Adipocyte (in vitro differentiated cells): ENCODE results near the gene PTH1R.
"Not testable (repeated sequence)": the region's sequence is repeated elsewhere in the genome, so short reads cannot be mapped to it uniquely, and the experiment has no call there.

ENCODE experiments used
- DNase-seq: peaks from one replicate; pipeline ENCODE4 v3.0.0-alpha.2; 2015; ENCODE audit warnings: low read depth
- H3K27me3 ChIP-seq: replicated peaks from 2 replicates; pipeline ENCODE4 v1.7.0; 2013; ENCODE audit warnings: mild to moderate bottlenecking, low read length, moderate library complexity; ENCODE audit not compliant: control insufficient read depth, insufficient read depth
- H3K36me3 ChIP-seq: 2 replicates; pipeline ENCODE4 v1.7.0; 2013; ENCODE audit warnings: low read length, mild to moderate bottlenecking, moderate library complexity; ENCODE audit not compliant: control insufficient read depth, insufficient read depth, severe bottlenecking
- H3K4me1 ChIP-seq: 2 replicates; pipeline ENCODE4 v1.7.0; 2013; ENCODE audit warnings: mild to moderate bottlenecking, low read length, moderate library complexity; ENCODE audit not compliant: control insufficient read depth, insufficient read depth
- H3K4me3 ChIP-seq: 2 replicates; pipeline ENCODE4 v1.7.0; 2013; ENCODE audit warnings: mild to moderate bottlenecking, low read length, moderate library complexity
- H3K9ac ChIP-seq: 2 replicates; pipeline ENCODE4 v1.7.0; 2013; ENCODE audit warnings: mild to moderate bottlenecking, low read length, moderate library complexity
- H3K9me3 ChIP-seq: 2 replicates; pipeline ENCODE4 v1.7.0; 2013; ENCODE audit warnings: mild to moderate bottlenecking, low read length, moderate library complexity; ENCODE audit not compliant: control insufficient read depth

The PTH1R gene

DNA sequence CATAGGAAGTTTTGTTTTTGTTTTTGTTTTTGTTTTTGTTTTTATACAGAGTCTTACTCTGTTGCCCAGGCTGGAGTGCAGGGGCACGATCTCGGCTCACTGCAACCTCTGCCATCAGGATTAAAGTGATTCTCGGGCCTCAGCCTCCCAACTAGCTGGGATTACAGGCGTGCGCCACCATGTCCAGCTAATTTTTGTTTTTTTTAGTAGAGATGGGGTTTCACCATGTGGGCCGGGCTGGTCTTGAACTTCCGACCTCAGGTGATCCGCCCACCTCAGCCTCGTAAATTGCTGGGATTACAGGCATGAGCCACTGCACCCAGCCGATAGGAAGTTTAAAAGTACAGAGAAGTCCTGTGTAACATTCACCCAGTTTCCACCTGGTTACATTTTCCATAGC lies 33.4 kb downstream of the PTH1R start:
- H3K9ac ChIP-seq, H3K36me3 ChIP-seq, H3K4me3 ChIP-seq, DNase-seq, H3K27me3 ChIP-seq, H3K9me3 ChIP-seq: not testable (repeated sequence)
- H3K4me1 ChIP-seq = peaks cover 34% of the 10 kb centered on the region

DNA sequence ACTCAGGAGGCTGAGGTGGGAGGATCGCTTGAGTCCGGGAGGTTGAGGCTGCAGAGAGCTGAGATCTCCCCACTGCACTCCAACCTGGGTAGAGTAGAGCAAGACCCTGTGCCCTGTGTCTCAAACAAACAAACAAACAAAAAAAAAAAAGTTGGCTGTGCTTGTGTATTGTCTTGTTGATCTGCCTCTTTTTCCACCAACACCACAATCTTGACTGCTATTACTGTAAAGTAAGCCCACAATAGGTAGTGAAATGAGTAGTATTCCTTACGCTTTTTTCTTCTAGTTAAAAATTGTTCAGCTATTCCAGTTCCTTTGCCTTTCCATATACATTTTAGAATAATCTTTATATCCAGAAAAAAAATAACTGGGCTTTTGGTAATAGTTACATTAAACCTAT lies 35.5 kb downstream of the PTH1R start:
- Histone ChIP-seq H3K9me3 (peaks cover 5% of the 10 kb centered on the region), H3K4me3 (no peak overlapping the region), H3K9ac (no peak overlapping the region), H3K27me3 (no peaks in the 10 kb centered on the region), H3K4me1 (peaks cover 30% of the 10 kb centered on the region), H3K36me3 (peaks cover 17% of the 10 kb centered on the region)
- DNase-seq = no peak

DNA sequence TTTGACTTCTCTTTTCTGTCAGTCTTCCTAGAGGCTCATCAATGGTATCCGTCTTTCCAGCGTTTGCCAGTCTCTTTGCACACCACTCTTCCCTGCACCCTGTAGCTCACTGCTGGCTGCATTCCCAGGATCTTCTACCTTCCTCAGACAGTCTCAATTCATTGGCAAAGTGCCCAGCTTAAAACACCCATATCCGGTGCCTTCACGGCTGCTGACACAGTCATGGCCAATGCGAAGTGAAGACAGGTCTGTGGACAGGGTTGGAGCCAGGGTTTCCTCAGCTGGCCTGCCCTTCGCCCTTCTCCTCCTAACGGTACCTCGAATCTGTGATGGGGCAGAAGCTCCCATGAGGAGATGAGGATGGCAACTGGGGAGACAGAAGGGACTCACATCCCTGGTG lies 36.1 kb downstream of the PTH1R start:
- peak; percentile 13 for DNase-seq
- Histone ChIP-seq H3K9me3 (peaks cover 5% of the 10 kb centered on the region), H3K4me1 (peaks cover 24% of the 10 kb centered on the region), H3K9ac (no peak overlapping the region), H3K36me3 (peaks cover 23% of the 10 kb centered on the region), H3K27me3 (no peaks in the 10 kb centered on the region), H3K4me3 (no peak overlapping the region)

DNA sequence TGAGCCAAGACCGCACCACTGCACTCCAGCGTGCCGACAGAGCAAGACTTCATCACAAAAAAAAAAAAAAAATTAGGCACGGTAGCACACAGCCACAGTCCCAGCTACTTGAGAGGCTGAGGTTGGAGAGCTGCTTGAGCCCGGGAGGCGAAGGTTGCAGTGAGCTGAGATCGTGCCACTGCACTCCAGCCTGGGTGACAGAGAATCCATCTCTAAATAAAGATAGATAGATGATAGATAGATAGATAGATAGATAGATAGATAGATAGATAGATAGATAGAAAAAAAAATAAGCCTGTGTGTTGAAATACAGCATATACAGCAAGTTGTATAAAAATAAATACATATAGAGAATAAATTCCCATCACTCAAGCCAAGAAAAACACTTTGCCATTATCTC lies 37.3 kb downstream of the PTH1R start:
- Histone ChIP-seq H3K36me3 (peaks cover 35% of the 10 kb centered on the region), H3K9ac (no peak overlapping the region), H3K9me3 (peaks cover 5% of the 10 kb centered on the region), H3K4me3 (no peak overlapping the region), H3K4me1 (peaks cover 12% of the 10 kb centered on the region), H3K27me3 (no peaks in the 10 kb centered on the region)
- no peak for DNase-seq

DNA sequence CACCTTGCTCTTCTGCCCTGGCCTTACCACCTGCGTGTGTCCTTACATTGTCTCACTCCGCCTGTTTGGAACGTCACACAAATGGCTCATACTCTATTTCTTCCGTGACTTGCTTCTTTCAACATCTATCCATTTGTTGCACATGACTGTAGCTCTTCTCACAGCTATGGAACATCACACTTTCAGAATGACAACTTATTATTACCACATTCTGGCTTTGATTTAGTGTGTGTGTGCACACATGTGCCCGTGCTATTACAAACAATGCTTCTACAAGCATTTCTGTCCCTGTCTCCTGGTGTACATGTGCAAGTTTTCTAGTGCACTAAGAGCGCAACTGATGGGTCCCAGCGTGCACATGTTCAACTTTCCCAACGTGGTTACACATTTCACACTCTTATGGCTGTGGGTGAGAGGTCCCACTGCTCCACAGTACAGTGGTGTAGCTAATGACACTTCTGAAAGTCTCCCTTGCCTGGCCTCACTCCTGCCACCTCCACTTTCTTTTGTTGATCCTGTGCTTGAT lies 37.8 kb downstream of the PTH1R start:
- H3K4me1 ChIP-seq = peaks cover 12% of the 10 kb centered on the region
- H3K9me3 ChIP-seq = peaks cover 5% of the 10 kb centered on the region
- H3K4me3 ChIP-seq = no peak overlapping the region
- no peaks in the 10 kb centered on the region for H3K27me3 ChIP-seq
- peaks cover 40% of the 10 kb centered on the region for H3K36me3 ChIP-seq
- no peak overlapping the region for H3K9ac ChIP-seq
- no peak for DNase-seq

DNA sequence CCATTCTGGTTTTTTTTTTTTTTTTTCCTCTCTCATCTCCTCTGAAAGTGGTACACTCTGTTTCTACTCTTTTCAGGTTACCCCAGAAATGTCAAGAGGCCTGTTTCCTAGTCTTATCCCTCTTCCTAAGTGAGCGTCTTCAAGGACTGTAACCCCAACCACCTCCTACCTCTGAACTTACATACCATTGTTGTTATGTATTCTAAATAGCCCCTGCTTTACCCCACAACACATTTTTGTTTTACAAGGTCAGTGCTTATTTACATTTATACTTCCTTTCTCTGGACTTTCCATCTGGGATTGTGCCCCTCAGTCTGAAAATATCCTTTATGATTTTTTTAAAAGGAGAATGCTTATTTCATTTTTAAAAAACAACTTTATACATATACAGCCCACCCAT lies 38.8 kb downstream of the PTH1R start:
- no peak overlapping the region for H3K9ac ChIP-seq
- H3K27me3 ChIP-seq = no peaks in the 10 kb centered on the region
- H3K4me1 ChIP-seq = peaks cover 12% of the 10 kb centered on the region
- peaks cover 5% of the 10 kb centered on the region for H3K9me3 ChIP-seq
- H3K4me3 ChIP-seq = no peak overlapping the region
- no peak for DNase-seq
- peaks cover 50% of the 10 kb centered on the region for H3K36me3 ChIP-seq

DNA sequence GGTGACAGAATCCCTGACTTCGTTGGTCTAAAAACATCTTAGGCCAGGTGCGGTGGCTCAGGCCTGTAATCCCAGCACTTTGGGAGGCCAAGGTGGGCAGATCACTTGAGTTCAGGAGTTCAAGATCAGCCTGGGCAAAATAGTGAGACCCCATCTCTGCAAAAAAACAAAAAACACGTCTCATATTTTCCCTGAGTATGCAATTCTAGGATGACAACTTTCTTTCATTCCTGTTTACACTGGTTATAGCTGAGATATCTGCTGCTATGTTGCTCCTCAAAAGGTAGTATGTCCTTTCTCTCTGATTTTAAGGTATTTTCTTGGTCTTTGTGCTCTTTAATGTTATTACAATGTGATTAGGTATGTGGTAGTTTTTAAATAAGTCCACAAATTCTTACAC lies 39.3 kb downstream of the PTH1R start:
- peaks cover 5% of the 10 kb centered on the region for H3K9me3 ChIP-seq
- no peak for DNase-seq
- H3K36me3 ChIP-seq = peaks cover 55% of the 10 kb centered on the region
- H3K4me1 ChIP-seq = peaks cover 12% of the 10 kb centered on the region
- no peak overlapping the region for H3K4me3 ChIP-seq
- H3K27me3 ChIP-seq = no peaks in the 10 kb centered on the region
- H3K9ac ChIP-seq = no peak overlapping the region

DNA sequence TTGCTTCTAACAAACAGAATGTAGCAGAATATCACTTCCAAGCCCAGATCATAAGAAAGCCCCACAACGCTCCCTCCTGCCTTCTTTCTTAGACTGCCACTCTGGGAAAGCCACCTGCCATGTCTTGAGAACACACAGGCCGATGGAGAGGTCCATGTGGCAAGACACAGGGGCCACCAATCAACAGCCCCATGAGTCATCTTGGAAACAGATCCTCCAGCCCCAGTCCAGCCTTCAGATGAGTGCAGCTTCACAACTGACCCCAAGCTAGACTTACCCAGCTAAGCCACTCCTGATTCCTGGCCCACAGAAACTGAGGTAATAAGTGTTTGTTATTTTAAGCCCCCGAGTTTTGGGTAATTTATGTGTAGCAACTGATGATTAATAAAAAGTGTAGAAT lies 39.7 kb downstream of the PTH1R start:
- H3K4me1 ChIP-seq = peaks cover 12% of the 10 kb centered on the region
- no peak overlapping the region for H3K9ac ChIP-seq
- H3K4me3 ChIP-seq = no peak overlapping the region
- peaks cover 5% of the 10 kb centered on the region for H3K9me3 ChIP-seq
- H3K27me3 ChIP-seq = no peaks in the 10 kb centered on the region
- H3K36me3 ChIP-seq = peaks cover 59% of the 10 kb centered on the region
- no peak for DNase-seq

DNA sequence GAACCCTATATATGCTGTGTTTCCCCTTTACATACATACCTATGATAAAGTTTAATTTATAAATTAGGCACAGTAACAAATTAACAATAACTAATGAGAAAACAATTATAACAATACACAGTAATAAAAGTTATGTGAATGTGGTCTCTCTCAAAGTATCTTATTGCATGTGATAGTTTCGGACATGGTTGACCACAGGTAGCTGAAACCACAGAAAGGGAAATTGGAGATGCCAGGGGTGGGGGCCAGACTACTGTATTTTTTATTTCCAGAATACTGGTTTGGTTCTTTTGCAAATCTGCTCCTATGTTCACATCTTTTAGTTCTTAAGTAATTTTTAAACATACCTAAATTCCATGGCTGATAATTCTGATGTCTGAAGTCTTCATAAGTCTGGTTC lies 40.7 kb downstream of the PTH1R start:
- H3K9me3 ChIP-seq = peaks cover 5% of the 10 kb centered on the region
- H3K27me3 ChIP-seq = no peaks in the 10 kb centered on the region
- H3K36me3 ChIP-seq = peaks cover 69% of the 10 kb centered on the region
- DNase-seq = no peak
- H3K9ac ChIP-seq = no peak overlapping the region
- no peak overlapping the region for H3K4me3 ChIP-seq
- H3K4me1 ChIP-seq = peaks cover 12% of the 10 kb centered on the region

DNA sequence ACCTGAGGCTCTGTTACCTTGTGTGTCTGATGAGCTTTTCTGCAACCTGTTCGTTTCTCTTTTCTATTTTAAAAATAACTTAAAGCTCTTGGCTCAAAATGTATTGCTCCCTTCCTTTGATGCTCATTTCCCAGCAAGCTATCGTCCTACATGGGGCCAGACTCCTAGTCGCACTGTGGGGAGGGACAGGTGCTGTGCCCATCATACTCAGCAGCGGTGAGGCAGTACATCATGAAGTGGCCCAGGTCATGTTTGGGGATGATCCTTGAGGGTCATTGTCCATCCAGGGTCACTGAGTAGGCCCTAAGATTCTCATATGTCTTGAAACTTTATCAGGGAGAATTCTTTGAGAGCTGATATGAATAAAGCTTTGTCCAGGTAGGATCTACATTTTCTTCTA lies 41.1 kb downstream of the PTH1R start:
- Histone ChIP-seq H3K36me3 (peaks cover 73% of the 10 kb centered on the region), H3K27me3 (no peaks in the 10 kb centered on the region), H3K9ac (no peak overlapping the region), H3K4me1 (peaks cover 11% of the 10 kb centered on the region), H3K9me3 (peaks cover 5% of the 10 kb centered on the region), H3K4me3 (no peak overlapping the region)
- DNase-seq = no peak

DNA sequence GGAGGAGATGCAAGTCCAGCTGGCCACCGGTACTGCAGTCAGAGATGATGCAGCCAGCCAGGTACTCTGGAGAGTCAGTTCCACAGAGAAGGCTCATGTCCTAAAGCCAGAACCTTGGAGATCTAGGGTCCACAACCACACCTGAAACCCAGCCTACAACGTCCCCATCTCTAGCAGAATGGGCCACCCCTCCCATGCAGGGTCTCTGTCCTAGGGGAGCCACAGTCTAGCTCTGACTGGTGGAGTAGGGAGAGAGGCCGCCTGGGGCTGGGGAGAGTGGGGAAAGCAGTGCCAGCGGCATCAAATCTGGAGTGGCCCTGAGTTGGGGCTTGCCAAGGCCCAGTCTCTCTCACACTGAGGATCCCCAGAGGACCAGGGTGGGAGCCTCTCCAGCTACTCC lies 43.5 kb downstream of the PTH1R start:
- H3K27me3 ChIP-seq = no peaks in the 10 kb centered on the region
- peaks cover 5% of the 10 kb centered on the region for H3K9me3 ChIP-seq
- no peak overlapping the region for H3K4me3 ChIP-seq
- peaks cover 3% of the 10 kb centered on the region for H3K4me1 ChIP-seq
- H3K9ac ChIP-seq = no peak overlapping the region
- DNase-seq = no peak
- H3K36me3 ChIP-seq = peaks cover 95% of the 10 kb centered on the region

DNA sequence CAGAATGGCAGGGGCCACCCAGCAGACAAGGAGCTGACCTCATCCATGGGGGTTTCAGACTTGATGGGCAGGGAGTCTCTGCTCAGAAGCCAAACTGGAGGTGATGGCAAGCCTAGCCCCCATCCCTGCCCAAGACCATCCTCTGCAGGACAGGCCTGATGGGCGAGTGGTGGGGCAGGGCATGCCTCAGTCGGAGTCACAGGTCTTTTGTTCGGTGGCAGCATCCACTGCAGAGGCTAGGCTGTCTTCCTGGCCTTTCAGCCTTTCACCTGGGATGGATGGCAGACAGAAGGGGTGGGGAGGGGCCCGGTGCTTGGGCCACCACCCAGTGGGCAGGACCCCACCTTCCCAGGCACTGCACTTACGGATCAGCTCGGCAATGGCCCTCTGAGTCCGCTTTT lies 44.4 kb downstream of the PTH1R start:
- DNase-seq = no peak
- Histone ChIP-seq H3K4me3 (no peak overlapping the region), H3K36me3 (peaks cover 98% of the 10 kb centered on the region), H3K27me3 (no peaks in the 10 kb centered on the region), H3K9ac (no peak overlapping the region), H3K9me3 (peaks cover 5% of the 10 kb centered on the region), H3K4me1 (peaks cover 3% of the 10 kb centered on the region)
